ENCODE measurements around the gene SPNS2.

Gene SPNS2

DNA sequence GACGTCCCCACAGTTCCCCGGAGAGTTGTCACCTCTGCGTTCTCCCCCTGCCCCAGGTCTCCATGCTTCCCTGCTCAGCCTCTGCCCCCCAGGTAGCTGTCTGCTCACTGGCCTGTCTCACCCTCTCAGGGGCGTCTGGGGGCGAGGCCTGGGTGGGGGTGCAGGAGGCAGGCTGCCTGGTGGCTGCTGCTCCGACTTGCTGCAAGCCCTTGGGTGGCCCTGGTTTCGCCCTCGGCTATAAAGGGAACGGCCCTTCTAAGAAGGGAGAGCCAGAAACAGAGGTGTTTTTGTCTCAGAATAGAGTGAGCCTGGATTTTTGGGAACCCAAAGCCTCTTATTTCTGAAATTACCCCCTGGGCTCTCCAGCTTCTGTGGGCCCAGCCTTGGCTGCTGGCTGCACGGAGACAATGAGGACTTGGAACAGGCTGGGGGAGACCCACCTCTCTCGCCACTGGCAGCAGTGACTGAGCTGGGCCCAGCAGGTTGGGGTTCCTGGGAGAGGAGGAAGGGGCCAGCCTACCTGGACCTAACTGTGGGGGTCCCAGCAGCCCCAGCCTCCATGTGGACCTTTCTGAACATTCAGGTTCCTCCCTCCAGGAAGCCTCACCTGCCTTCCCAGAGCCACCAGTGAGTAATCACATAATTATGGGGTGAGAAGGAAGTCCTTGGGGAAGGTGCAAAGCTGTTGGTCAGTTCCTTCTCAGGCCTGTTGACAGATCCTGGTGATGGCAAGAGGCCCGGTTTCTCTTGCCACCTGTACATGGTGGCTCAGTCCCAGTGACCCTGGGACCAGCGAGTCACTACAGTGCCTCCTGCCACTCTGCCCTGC lies 15.5 kb upstream of the SPNS2 start:
- peaks cover 37% of the 10 kb centered on the region for H3K4me1 ChIP-seq (ENCODE audit: insufficient read depth, low read length, poor library complexity, severe bottlenecking)
- no peaks in the 10 kb centered on the region for H3K9me3 ChIP-seq (ENCODE audit: insufficient read depth, low read depth, low read length)
- H4K20me1 ChIP-seq (ENCODE audit: insufficient read depth, low read length, poor library complexity, severe bottlenecking) = no peaks in the 10 kb centered on the region
- no peak for TF ChIP-seq CTCF (conservative IDR thresholded peaks at IDR 0.05; ENCODE audit: low read length)
- TF ChIP-seq EZH2phosphoT487 (IDR thresholded peaks at IDR 0.05; ENCODE audit: borderline replicate concordance) = no peak
- H3K4me3 ChIP-seq (ENCODE audit: low read length, poor library complexity, severe bottlenecking) = no peak overlapping the region
- H2AFZ ChIP-seq (ENCODE audit: low read length) = no peak overlapping the region
- no peaks in the 10 kb centered on the region for H3F3A ChIP-seq (ENCODE audit: low read depth)
- no peaks in the 10 kb centered on the region for H3K27me3 ChIP-seq (ENCODE audit: insufficient read depth, low read length, poor library complexity, severe bottlenecking)
- peak overlapping the region; percentile 72 for H3K9ac ChIP-seq (ENCODE audit: low read depth, low read length, poor library complexity, severe bottlenecking)
- H3K4me2 ChIP-seq (ENCODE audit: low read depth, low read length, poor library complexity, severe bottlenecking) = no peak overlapping the region
- peaks cover 3% of the 10 kb centered on the region; the same call in 1 of the 2 replicates for H3K79me2 ChIP-seq (ENCODE audit: insufficient read depth, low read length)
- H3K9me2 ChIP-seq (replicated peaks; ENCODE audit: low read depth, low read length) = no peaks in the 10 kb centered on the region
- H3K36me3 ChIP-seq (ENCODE audit: insufficient read depth, low read length) = peaks cover 39% of the 10 kb centered on the region; the same call in 1 of the 2 replicates

GRCh38 chr17:4485676-4486646 lies 12.7 kb upstream of the SPNS2 start:
- no peaks in the 10 kb centered on the region for H3K9me2 ChIP-seq (replicated peaks; ENCODE audit: low read depth, low read length)
- H3F3A ChIP-seq (ENCODE audit: low read depth) = no peaks in the 10 kb centered on the region
- H2AFZ ChIP-seq (ENCODE audit: low read length) = no peak overlapping the region
- no peak overlapping the region for H3K4me3 ChIP-seq (ENCODE audit: low read length, poor library complexity, severe bottlenecking)
- peaks cover 40% of the 10 kb centered on the region; the same call in 1 of the 2 replicates for H3K36me3 ChIP-seq (ENCODE audit: insufficient read depth, low read length)
- H3K9me3 ChIP-seq (ENCODE audit: insufficient read depth, low read depth, low read length) = no peaks in the 10 kb centered on the region
- H3K79me2 ChIP-seq (ENCODE audit: insufficient read depth, low read length) = peaks cover 3% of the 10 kb centered on the region; the same call in 1 of the 2 replicates
- TF ChIP-seq CTCF (conservative IDR thresholded peaks at IDR 0.05; ENCODE audit: low read length) (no peak), EZH2phosphoT487 (IDR thresholded peaks at IDR 0.05; ENCODE audit: borderline replicate concordance) (no peak)
- H3K4me1 ChIP-seq (ENCODE audit: insufficient read depth, low read length, poor library complexity, severe bottlenecking) = peaks cover 22% of the 10 kb centered on the region
- H4K20me1 ChIP-seq (ENCODE audit: insufficient read depth, low read length, poor library complexity, severe bottlenecking) = no peaks in the 10 kb centered on the region
- H3K4me2 ChIP-seq (ENCODE audit: low read depth, low read length, poor library complexity, severe bottlenecking) = no peak overlapping the region
- no peak overlapping the region for H3K9ac ChIP-seq (ENCODE audit: low read depth, low read length, poor library complexity, severe bottlenecking)
- no peaks in the 10 kb centered on the region for H3K27me3 ChIP-seq (ENCODE audit: insufficient read depth, low read length, poor library complexity, severe bottlenecking)

- no peaks in the 10 kb centered on the region for H3F3A ChIP-seq (ENCODE audit: low read depth)
Observed at GRCh38 chr17:4487296-4487695, 11.4 kb upstream of the SPNS2 start.

More at GRCh38 chr17:4487296-4487695, 11.4 kb upstream of the SPNS2 start:
- Histone ChIP-seq H3K4me1 (ENCODE audit: insufficient read depth, low read length, poor library complexity, severe bottlenecking) (peaks cover 10% of the 10 kb centered on the region), H3K9me2 (replicated peaks; ENCODE audit: low read depth, low read length) (no peaks in the 10 kb centered on the region), H3K36me3 (ENCODE audit: insufficient read depth, low read length) (peaks cover 40% of the 10 kb centered on the region; the same call in 1 of the 2 replicates), H3K4me3 (ENCODE audit: low read length, poor library complexity, severe bottlenecking) (no peak overlapping the region), H3K9ac (ENCODE audit: low read depth, low read length, poor library complexity, severe bottlenecking) (no peak overlapping the region), H2AFZ (ENCODE audit: low read length) (no peak overlapping the region), H3K9me3 (ENCODE audit: insufficient read depth, low read depth, low read length) (no peaks in the 10 kb centered on the region), H3K79me2 (ENCODE audit: insufficient read depth, low read length) (peaks cover under 1% of the 10 kb centered on the region; the same call in 1 of the 2 replicates), H3K27me3 (ENCODE audit: insufficient read depth, low read length, poor library complexity, severe bottlenecking) (no peaks in the 10 kb centered on the region), H4K20me1 (ENCODE audit: insufficient read depth, low read length, poor library complexity, severe bottlenecking) (no peaks in the 10 kb centered on the region), H3K4me2 (ENCODE audit: low read depth, low read length, poor library complexity, severe bottlenecking) (no peak overlapping the region)
- TF ChIP-seq CTCF (conservative IDR thresholded peaks at IDR 0.05; ENCODE audit: low read length) = no peak
- no peak for TF ChIP-seq EZH2phosphoT487 (IDR thresholded peaks at IDR 0.05; ENCODE audit: borderline replicate concordance)
